B cell (primary cell): ENCODE measurements around the gene ZNF579. TPM values are rescaled to one million over a fixed set of nuclear protein-coding genes. Genes with fewer than 3 reads are reported as not detected.

Experiments used
- ATAC-seq: fragments of 200-7000 bp; cut with Tn5 transposase; one replicate; pipeline ENCODE4 v1.10.0; 2021; ENCODE audit warnings: low read depth, mild to moderate bottlenecking, moderate number of reproducible peaks, moderate library complexity
- CTCF ChIA-PET: fragments of 350-600 bp; sonication (Branson Sonifier 250); formaldehyde crosslinking; loops from one replicate; lab custom pipeline; 2021; ENCODE audit warnings: antibody characterized with exemption, inconsistent platforms; lab: Charles Lee
- POLR2A ChIA-PET: fragments of 350-600 bp; sonication (Branson Sonifier 250); formaldehyde crosslinking; loops from one replicate; lab custom pipeline; 2021; ENCODE audit warnings: antibody characterized with exemption; lab: Charles Lee
- DNase-seq: peaks from one replicate; pipeline ENCODE4 v3.0.0; 2013
- H2AFZ ChIP-seq: 2 replicates; pipeline ENCODE4 v1.6.1; 2012; ENCODE audit warnings: mild to moderate bottlenecking, low read depth, low read length; ENCODE audit not compliant: insufficient read depth, poor library complexity, severe bottlenecking
- H3K27ac ChIP-seq, 2 donors: 1 replicate in 1 of 2; 2 replicates in 1 of 2; pipeline ENCODE4 v1.5.1; 2012 to 2013; ENCODE audit warnings: low read length in 2 of 2, mild to moderate bottlenecking in 2 of 2, moderate library complexity in 1 of 2
- H3K27me3 ChIP-seq, 4 experiments: fragments of 200-600 bp in 1 of 4; sonication (generic) in 1 of 4; replicated peaks in 1 of 4; 1 replicate in 2 of 4; 2 replicates in 2 of 4; pipeline versions ENCODE4 v1.6.1 to v1.7.0; 2013 to 2016; ENCODE audit warnings: low read length in 3 of 4, mild to moderate bottlenecking in 2 of 4, mixed read lengths in 1 of 4, moderate library complexity in 1 of 4; ENCODE audit not compliant: insufficient read depth in 4 of 4, control insufficient read depth in 3 of 4; ENCODE audit errors: control extremely low read depth in 1 of 4
- H3K36me3 ChIP-seq, 2 experiments: replicated peaks in 1 of 2; 1 replicate in 1 of 2; 2 replicates in 1 of 2; pipeline versions ENCODE4 v1.6.1 to v1.7.1; 2013; ENCODE audit warnings: low read length in 1 of 2; ENCODE audit not compliant: insufficient read depth in 2 of 2, control insufficient read depth in 1 of 2; ENCODE audit errors: control extremely low read depth in 1 of 2, extremely low read depth in 1 of 2
- H3K4me1 ChIP-seq, 2 donors: fragments of 200-600 bp in 1 of 2; sonication (generic) in 1 of 2; 1 replicate in 1 of 2; 2 replicates in 1 of 2; pipeline versions ENCODE4 v1.5.1 to v1.6.1; 2013 to 2017; ENCODE audit warnings: low read length in 2 of 2; ENCODE audit not compliant: control insufficient read depth in 2 of 2, insufficient read depth in 2 of 2
- H3K4me2 ChIP-seq: replicated peaks from 2 replicates; pipeline ENCODE3; 2012; ENCODE audit warnings: mild to moderate bottlenecking, low read depth, low read length; ENCODE audit not compliant: poor library complexity, severe bottlenecking
- H3K4me3 ChIP-seq, 5 experiments: fragments of 200-600 bp in 1 of 5; sonication (generic) in 1 of 5; 1 replicate in 3 of 5; 2 replicates in 2 of 5; pipeline versions ENCODE4 v1.5.1 to v1.7.0; 2011 to 2016; ENCODE audit warnings: low read length in 4 of 5, mild to moderate bottlenecking in 4 of 5, low read depth in 2 of 5, control low read depth in 1 of 5, moderate library complexity in 1 of 5; ENCODE audit not compliant: insufficient read depth in 1 of 5; ENCODE audit errors: control extremely low read depth in 1 of 5, extremely low read depth in 1 of 5
- H3K79me2 ChIP-seq: fragments of 200-600 bp; sonication (generic); one replicate; pipeline ENCODE4 v1.6.0; 2016; ENCODE audit warnings: low read length; ENCODE audit not compliant: control insufficient read depth, insufficient read depth
- H3K9ac ChIP-seq: fragments of 200-600 bp; sonication (generic); 2 replicates; pipeline ENCODE4 v1.6.1; 2017; ENCODE audit warnings: mild to moderate bottlenecking, low read length, moderate library complexity
- H3K9me3 ChIP-seq, 3 donors: one replicate each; pipeline versions ENCODE4 v1.6.1 to v1.7.1; 2013; ENCODE audit warnings: low read length in 2 of 3; ENCODE audit not compliant: control insufficient read depth in 2 of 3, insufficient read depth in 1 of 3; ENCODE audit errors: control extremely low read depth in 1 of 3
- H4K20me1 ChIP-seq: 2 replicates; pipeline ENCODE4 v1.6.0; 2012; ENCODE audit warnings: mild to moderate bottlenecking, low read length; ENCODE audit not compliant: insufficient read depth, control insufficient read depth, poor library complexity, severe bottlenecking
- H3K27ac Mint-ChIP-seq: one replicate; pipeline ENCODE4 v1.8.0; 2021; ENCODE audit warnings: mixed read lengths
- H3K27me3 Mint-ChIP-seq: one replicate; pipeline ENCODE4 v1.8.0; 2021; ENCODE audit warnings: mixed read lengths
- H3K4me1 Mint-ChIP-seq: one replicate; pipeline ENCODE4 v1.8.0; 2021; ENCODE audit warnings: mixed read lengths
- H3K4me3 Mint-ChIP-seq: one replicate; pipeline ENCODE4 v1.8.0; 2021; ENCODE audit warnings: mixed read lengths
- H3K9me3 Mint-ChIP-seq: one replicate; pipeline ENCODE4 v1.8.0; 2022; ENCODE audit warnings: mixed read lengths; ENCODE audit not compliant: insufficient read depth
- EZH2 ChIP-seq: IDR thresholded peaks from 2 replicates; pipeline ENCODE4 v1.6.1; 2012; ENCODE audit warnings: borderline replicate concordance, low read depth, mild to moderate bottlenecking, moderate library complexity, low read length; ENCODE audit not compliant: insufficient read depth, poor library complexity, severe bottlenecking
- WGBS: methylation state at CpG from one replicate; pipeline ENCODE4 v1.1.5; 2013; ENCODE audit warnings: missing lambda C conversion rate; ENCODE audit not compliant: insufficient coverage; 5-methylcytosine and 5-hydroxymethylcytosine counted together
- intact Hi-C: fragments of 100-400 bp; cut with micrococcal nuclease; formaldehyde crosslinking; loops from one replicate; pipeline ENCODE4 v1.10.0; 2022
- polyA plus RNA-seq: library from polyadenylated mRNA; depleted of rRNA; stranded (reverse); fragments of >200 nt; gene quantifications from 2 replicates; pipeline ENCODE4 v1.2.3, GENCODE V29; 2012
- total RNA-seq, 2 donors: library from RNA; stranded (reverse); fragments of 120-200 nt in 1 of 2; gene quantifications; 1 replicate in 1 of 2; 2 replicates in 1 of 2; pipeline versions ENCODE4 v1.2.3 to v1.2.4, GENCODE V29; 2013 to 2022
- TF ChIP-seq, protein P1 (sequence below): fragments of 200-600 bp; IDR thresholded peaks from one replicate; pipeline ENCODE4 v1.8.0; 2022; ENCODE audit warnings: antibody characterized with exemption, mild to moderate bottlenecking

ZNF579 gene
- total and polyA plus RNA-seq, 2 donors (not counting 1 experiment from before 2014, with no cell fraction given), result 3.7 to 10.3 TPM

- Histone ChIP-seq H3K4me3 (no peak overlapping the region), H3K4me1 (peaks cover 0 to 1% of the 10 kb centered on the region in 2 donors), H3K27me3 (no peaks in the 10 kb centered on the region), H3K9me3 (no peaks in the 10 kb centered on the region), H3K4me2 (no peak overlapping the region), H3K27ac (no peak overlapping the region), H2AFZ (no peak overlapping the region), H4K20me1 (peaks cover 14% of the 10 kb centered on the region), H3K79me2 (peaks cover 18% of the 10 kb centered on the region), H3K9ac (no peak overlapping the region), H3K36me3 (peaks cover 0 to 21% of the 10 kb centered on the region in 2 experiments)
- 96% methylated on average over 2 of the region's 7 CpGs for WGBS
- Mint-ChIP-seq H3K27me3 (no peaks in the 10 kb centered on the region), H3K4me3 (no peak overlapping the region), H3K4me1 (peaks cover 4% of the 10 kb centered on the region), H3K27ac (no peak overlapping the region), H3K9me3 (no peaks in the 10 kb centered on the region)
- intact Hi-C loops, result no loop called here
- ChIA-PET POLR2A (interaction anchor here (1.2 kb wide), 1 partner anchor 12 kb away, joined by 6 read pairs; the partner anchor contains the start of gene ZNF865), CTCF (interaction anchor here (0.6 to 3.0 kb wide), 3 partner anchors 12 to 83 kb away, joined by 4 to 18 read pairs (median 6); no protein-coding TSS in a partner anchor)
- ATAC-seq, result no peak
- DNase-seq, result no peak
- TF ChIP-seq, protein P1, sequence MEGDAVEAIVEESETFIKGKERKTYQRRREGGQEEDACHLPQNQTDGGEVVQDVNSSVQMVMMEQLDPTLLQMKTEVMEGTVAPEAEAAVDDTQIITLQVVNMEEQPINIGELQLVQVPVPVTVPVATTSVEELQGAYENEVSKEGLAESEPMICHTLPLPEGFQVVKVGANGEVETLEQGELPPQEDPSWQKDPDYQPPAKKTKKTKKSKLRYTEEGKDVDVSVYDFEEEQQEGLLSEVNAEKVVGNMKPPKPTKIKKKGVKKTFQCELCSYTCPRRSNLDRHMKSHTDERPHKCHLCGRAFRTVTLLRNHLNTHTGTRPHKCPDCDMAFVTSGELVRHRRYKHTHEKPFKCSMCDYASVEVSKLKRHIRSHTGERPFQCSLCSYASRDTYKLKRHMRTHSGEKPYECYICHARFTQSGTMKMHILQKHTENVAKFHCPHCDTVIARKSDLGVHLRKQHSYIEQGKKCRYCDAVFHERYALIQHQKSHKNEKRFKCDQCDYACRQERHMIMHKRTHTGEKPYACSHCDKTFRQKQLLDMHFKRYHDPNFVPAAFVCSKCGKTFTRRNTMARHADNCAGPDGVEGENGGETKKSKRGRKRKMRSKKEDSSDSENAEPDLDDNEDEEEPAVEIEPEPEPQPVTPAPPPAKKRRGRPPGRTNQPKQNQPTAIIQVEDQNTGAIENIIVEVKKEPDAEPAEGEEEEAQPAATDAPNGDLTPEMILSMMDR, result no peak
- TF ChIP-seq EZH2, result no peak
These were observed 37.8 kb upstream of the ZNF579 start for GRCh38 chr19:55618426-55618825.

DNA sequence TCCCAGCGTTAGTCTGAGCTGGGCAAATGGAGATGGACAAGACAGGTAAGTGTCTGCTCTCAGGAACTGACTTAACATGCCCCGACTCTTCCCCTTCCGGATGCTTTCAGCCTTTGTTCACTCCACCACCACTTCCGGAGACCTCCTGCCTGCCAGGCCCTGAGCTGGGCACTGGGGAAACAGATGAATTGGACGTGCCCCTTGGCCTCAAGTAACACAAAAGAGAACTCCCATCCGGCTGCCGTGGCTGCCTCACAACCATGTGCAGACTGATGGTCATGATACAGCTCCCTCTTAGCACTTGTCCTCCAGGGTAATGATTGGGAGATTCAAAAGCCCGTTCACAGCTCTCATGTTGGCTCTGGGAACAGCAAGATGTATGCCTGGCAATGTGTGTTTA, 36.8 kb upstream of the ZNF579 start:
- no peaks in the 10 kb centered on the region for H3K27me3 ChIP-seq
- ATAC-seq, result no peak
- peaks cover 4 to 6% of the 10 kb centered on the region in 2 donors for H3K4me1 ChIP-seq
- no peak overlapping the region for H3K4me3 ChIP-seq
- POLR2A ChIA-PET, result interaction anchor here (0.5 to 1.2 kb wide), 2 partner anchors 11 to 17 kb away, joined by 3 to 6 read pairs; partner anchors contain the start of gene ZNF865
- no peak overlapping the region for H3K9ac ChIP-seq
- H3K36me3 ChIP-seq, result peaks cover 0 to 21% of the 10 kb centered on the region in 2 experiments
- H3K9me3 Mint-ChIP-seq, result no peaks in the 10 kb centered on the region
- peaks cover 21% of the 10 kb centered on the region for H4K20me1 ChIP-seq
- intact Hi-C loops, result no loop called here
- no peak overlapping the region for H3K27ac ChIP-seq
- H3K4me2 ChIP-seq, result no peak overlapping the region
- no peaks in the 10 kb centered on the region for H3K27me3 Mint-ChIP-seq
- WGBS, result 97% methylated on average over 6 of the region's 8 CpGs
- H3K79me2 ChIP-seq, result peaks cover 22% of the 10 kb centered on the region
- no peak for TF ChIP-seq EZH2
- TF ChIP-seq, protein P1, result no peak
- no peaks in the 10 kb centered on the region for H3K9me3 ChIP-seq
- no peak for DNase-seq
- H3K4me1 Mint-ChIP-seq, result peaks cover 10% of the 10 kb centered on the region
- H2AFZ ChIP-seq, result no peak overlapping the region
- no peak overlapping the region for H3K4me3 Mint-ChIP-seq
- CTCF ChIA-PET, result interaction anchor here (0.9 to 3.0 kb wide), 3 partner anchors 11 to 476 kb away, joined by 3 to 18 read pairs (median 6); no protein-coding TSS in a partner anchor
- peak overlapping the region; percentile 48 for H3K27ac Mint-ChIP-seq
